ENCODE measurements around the gene PDGFD. TPM values are rescaled to one million over a fixed set of nuclear protein-coding genes. Genes with fewer than 3 reads are reported as not detected.
"Not testable (repeated sequence)": the region's sequence is repeated elsewhere in the genome, so short reads cannot be mapped to it uniquely, and the experiment has no call there.

Gene PDGFD
- total RNA-seq, 4 donors from 2014 or later, result 4.4 to 7.2 (median 5.2) TPM

GRCh38 chr11:104053743-104054478 is 110.0 kb downstream of the PDGFD start:
- no peak overlapping the region for H3K4me3 ChIP-seq
- peaks cover 4% of the 10 kb centered on the region for H3K4me1 ChIP-seq
- H3K27ac ChIP-seq, result no peak overlapping the region
- 75% methylated on average over 5 of the region's 5 CpGs for WGBS
- H3K27me3 ChIP-seq, result no peaks in the 10 kb centered on the region
- DNase-seq (ENCODE audit: low spot score in 2 of 2), result no peak
- no peak for TF ChIP-seq EP300 (IDR thresholded peaks at IDR 0.05)
- no peaks in the 10 kb centered on the region for H3K36me3 ChIP-seq
- H3K9me3 ChIP-seq, result no peaks in the 10 kb centered on the region

GRCh38 chr11:104051778-104052177 is 112.2 kb downstream of the PDGFD start:
- H3K9me3 ChIP-seq, result no peaks in the 10 kb centered on the region
- WGBS, result 60% methylated on average over 4 of the region's 4 CpGs
- H3K4me1 ChIP-seq, result peaks cover 4% of the 10 kb centered on the region
- H3K36me3 ChIP-seq, result no peaks in the 10 kb centered on the region
- H3K27me3 ChIP-seq, result no peaks in the 10 kb centered on the region
- H3K27ac ChIP-seq, result no peak overlapping the region
- H3K4me3 ChIP-seq, result no peak overlapping the region
- DNase-seq (ENCODE audit: low spot score in 2 of 2), result no peak
- TF ChIP-seq EP300 (IDR thresholded peaks at IDR 0.05), result no peak
- TF ChIP-seq POLR2AphosphoS5 (IDR thresholded peaks at IDR 0.05), result no peak
- no peak for TF ChIP-seq POLR2A (IDR thresholded peaks at IDR 0.05)
- TF ChIP-seq, protein P1, sequence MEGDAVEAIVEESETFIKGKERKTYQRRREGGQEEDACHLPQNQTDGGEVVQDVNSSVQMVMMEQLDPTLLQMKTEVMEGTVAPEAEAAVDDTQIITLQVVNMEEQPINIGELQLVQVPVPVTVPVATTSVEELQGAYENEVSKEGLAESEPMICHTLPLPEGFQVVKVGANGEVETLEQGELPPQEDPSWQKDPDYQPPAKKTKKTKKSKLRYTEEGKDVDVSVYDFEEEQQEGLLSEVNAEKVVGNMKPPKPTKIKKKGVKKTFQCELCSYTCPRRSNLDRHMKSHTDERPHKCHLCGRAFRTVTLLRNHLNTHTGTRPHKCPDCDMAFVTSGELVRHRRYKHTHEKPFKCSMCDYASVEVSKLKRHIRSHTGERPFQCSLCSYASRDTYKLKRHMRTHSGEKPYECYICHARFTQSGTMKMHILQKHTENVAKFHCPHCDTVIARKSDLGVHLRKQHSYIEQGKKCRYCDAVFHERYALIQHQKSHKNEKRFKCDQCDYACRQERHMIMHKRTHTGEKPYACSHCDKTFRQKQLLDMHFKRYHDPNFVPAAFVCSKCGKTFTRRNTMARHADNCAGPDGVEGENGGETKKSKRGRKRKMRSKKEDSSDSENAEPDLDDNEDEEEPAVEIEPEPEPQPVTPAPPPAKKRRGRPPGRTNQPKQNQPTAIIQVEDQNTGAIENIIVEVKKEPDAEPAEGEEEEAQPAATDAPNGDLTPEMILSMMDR (IDR thresholded peaks at IDR 0.05), result no peak

- DNase-seq (ENCODE audit: low spot score in 2 of 2), result no peak
- Histone ChIP-seq H3K27ac (no peak overlapping the region), H3K4me3 (no peak overlapping the region), H3K27me3 (no peaks in the 10 kb centered on the region), H3K9me3 (no peaks in the 10 kb centered on the region), H3K36me3 (no peaks in the 10 kb centered on the region), H3K4me1 (peaks cover 2% of the 10 kb centered on the region)
- TF ChIP-seq EP300 (IDR thresholded peaks at IDR 0.05), result no peak
- TF ChIP-seq POLR2A (IDR thresholded peaks at IDR 0.05), result no peak
- TF ChIP-seq POLR2AphosphoS5 (IDR thresholded peaks at IDR 0.05), result no peak
- TF ChIP-seq, protein P1 (IDR thresholded peaks at IDR 0.05), result no peak
- 78% methylated on average over 4 of the region's 4 CpGs for WGBS
These were observed 114.8 kb downstream of the PDGFD start for GRCh38 chr11:104049116-104049515.

GRCh38 chr11:104046858-104047257 is 117.1 kb downstream of the PDGFD start:
- DNase-seq (ENCODE audit: low spot score in 2 of 2); H3K4me3 ChIP-seq; H3K4me1 ChIP-seq; H3K9me3 ChIP-seq; H3K27me3 ChIP-seq; H3K36me3 ChIP-seq; H3K27ac ChIP-seq: not testable (repeated sequence)
- WGBS, result 97% methylated on average over 3 of the region's 3 CpGs

DNA sequence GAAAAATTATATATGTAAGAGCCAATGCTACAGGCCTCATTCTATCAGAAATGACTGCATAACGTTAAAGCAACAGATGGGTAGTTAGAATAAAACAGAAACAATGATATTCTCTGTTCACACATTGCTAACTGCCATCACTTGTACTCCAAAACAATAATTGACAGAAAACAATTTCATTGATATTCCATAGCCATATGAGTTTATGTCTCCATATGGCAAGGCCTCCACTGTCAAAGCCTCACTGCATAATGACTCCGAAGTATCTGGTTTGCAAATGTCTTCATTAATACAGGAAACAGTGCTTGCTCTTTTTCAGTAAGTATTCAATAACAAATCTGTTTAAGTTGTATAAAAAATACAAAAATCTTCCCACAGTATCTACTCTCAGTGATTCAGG is 117.6 kb downstream of the PDGFD start:
- Histone ChIP-seq H3K4me3 (no peak overlapping the region), H3K36me3 (no peaks in the 10 kb centered on the region), H3K9me3 (no peaks in the 10 kb centered on the region), H3K27me3 (no peaks in the 10 kb centered on the region), H3K27ac (no peak overlapping the region), H3K4me1 (no peaks in the 10 kb centered on the region)
- TF ChIP-seq POLR2AphosphoS5 (IDR thresholded peaks at IDR 0.05) (no peak), POLR2A (IDR thresholded peaks at IDR 0.05) (no peak), EP300 (IDR thresholded peaks at IDR 0.05) (no peak)
- TF ChIP-seq, protein P1 (IDR thresholded peaks at IDR 0.05), result no peak
- no peak for DNase-seq (ENCODE audit: low spot score in 2 of 2)
- 86% methylated on average over 2 of the region's 2 CpGs for WGBS

DNA sequence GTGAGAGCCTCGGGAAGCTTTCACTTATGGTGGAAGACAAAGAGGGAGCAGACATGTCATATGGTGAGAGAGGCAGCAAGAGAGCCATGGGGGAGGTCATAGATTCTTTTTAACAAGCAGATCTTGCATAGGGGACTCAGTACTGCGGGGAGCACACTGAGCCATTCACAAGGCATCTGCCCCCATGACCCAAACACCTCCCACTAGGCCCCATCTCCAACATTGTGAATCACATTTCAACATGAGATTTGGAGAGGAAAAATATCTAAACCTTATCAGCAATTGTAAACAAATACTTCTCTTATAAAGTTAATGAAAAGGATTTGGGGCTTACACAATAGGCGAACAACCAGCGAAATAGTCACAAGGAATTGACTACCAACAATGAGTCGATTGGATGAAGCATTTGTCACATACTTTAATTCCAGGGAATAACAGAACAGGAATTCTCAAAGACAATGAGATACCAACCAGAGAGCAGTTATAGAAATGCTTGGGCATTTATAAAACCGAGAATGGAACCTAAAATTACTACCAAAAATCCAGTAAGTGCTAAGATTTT is 120.2 kb downstream of the PDGFD start:
- H3K27ac ChIP-seq, result no peak overlapping the region
- 87% methylated on average over 6 of the region's 6 CpGs for WGBS
- H3K9me3 ChIP-seq, result no peaks in the 10 kb centered on the region
- H3K4me3 ChIP-seq, result no peak overlapping the region
- TF ChIP-seq POLR2A (IDR thresholded peaks at IDR 0.05) (no peak), POLR2AphosphoS5 (IDR thresholded peaks at IDR 0.05) (no peak), EP300 (IDR thresholded peaks at IDR 0.05) (no peak)
- TF ChIP-seq, protein P1 (IDR thresholded peaks at IDR 0.05), result no peak
- no peak for DNase-seq (ENCODE audit: low spot score in 2 of 2)
- no peaks in the 10 kb centered on the region for H3K27me3 ChIP-seq
- H3K4me1 ChIP-seq, result no peaks in the 10 kb centered on the region
- no peaks in the 10 kb centered on the region for H3K36me3 ChIP-seq
